ENCODE data around the gene NXN. TPM values are rescaled to one million over a fixed set of nuclear protein-coding genes. Genes with fewer than 3 reads are reported as not detected.

Gene NXN
- polyA plus RNA-seq, 1 experiment = 88.8 TPM

- Histone ChIP-seq H3K36me3 (ENCODE audit: control insufficient read depth, insufficient read depth, low read length) (peaks cover 2% of the 10 kb centered on the region; the same call in 1 of the 2 replicates), H3K27me3 (ENCODE audit: control insufficient read depth, insufficient read depth, low read length) (no peaks in the 10 kb centered on the region), H3K4me3 (ENCODE audit: low read depth, low read length) (no peak overlapping the region)
- no peak for DNase-seq (ENCODE audit: low read depth)
- ChIA-PET POLR2A (no interaction called here), CTCF (no interaction called here)
- TF ChIP-seq, protein P1, sequence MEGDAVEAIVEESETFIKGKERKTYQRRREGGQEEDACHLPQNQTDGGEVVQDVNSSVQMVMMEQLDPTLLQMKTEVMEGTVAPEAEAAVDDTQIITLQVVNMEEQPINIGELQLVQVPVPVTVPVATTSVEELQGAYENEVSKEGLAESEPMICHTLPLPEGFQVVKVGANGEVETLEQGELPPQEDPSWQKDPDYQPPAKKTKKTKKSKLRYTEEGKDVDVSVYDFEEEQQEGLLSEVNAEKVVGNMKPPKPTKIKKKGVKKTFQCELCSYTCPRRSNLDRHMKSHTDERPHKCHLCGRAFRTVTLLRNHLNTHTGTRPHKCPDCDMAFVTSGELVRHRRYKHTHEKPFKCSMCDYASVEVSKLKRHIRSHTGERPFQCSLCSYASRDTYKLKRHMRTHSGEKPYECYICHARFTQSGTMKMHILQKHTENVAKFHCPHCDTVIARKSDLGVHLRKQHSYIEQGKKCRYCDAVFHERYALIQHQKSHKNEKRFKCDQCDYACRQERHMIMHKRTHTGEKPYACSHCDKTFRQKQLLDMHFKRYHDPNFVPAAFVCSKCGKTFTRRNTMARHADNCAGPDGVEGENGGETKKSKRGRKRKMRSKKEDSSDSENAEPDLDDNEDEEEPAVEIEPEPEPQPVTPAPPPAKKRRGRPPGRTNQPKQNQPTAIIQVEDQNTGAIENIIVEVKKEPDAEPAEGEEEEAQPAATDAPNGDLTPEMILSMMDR (IDR thresholded peaks at IDR 0.05; ENCODE audit: insufficient read depth, low read depth, low read length) = no peak
Measured at GRCh38 chr17:866568-867103, 112.9 kb downstream of the NXN start.

DNA sequence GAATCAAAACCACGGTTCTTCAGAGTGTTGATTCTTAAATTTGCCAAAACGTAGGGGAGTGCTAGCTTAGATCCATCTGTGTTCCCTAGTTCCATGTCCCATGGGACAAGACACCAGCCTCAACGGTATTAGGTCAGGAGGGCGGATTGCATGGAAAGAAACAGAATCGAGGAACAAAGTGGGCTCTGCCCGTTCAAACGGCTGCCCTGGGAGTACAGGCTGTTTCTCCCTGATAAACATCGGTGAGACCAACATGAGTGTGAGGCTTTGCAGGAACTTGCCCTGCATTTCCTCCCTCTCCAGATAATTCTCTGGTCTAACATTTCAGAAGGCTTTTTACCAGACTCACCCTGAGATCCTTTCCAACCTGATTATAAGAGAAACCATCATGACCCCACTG lies 115.3 kb downstream of the NXN start:
- CTCF ChIA-PET = no interaction called here
- no peaks in the 10 kb centered on the region for H3K27me3 ChIP-seq (ENCODE audit: control insufficient read depth, insufficient read depth, low read length)

DNA sequence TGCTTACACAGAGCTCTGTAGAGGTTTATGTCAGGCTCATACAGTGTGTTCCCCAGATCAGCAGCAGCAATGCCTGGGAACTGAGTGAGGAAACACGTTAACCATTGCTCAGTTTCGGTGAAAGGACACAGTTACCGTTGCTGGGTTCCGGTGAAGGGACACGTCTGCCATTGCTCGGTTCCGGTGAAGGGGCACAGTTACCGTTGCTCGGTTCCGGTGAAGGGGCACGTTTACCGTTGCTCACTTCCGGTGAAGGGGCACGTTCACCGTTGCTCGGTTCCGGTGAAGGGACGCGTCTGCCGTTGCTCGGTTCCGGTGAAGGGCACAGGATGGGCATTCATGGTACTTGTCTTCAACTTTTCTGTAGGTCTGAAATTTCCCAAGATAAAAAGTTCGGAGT lies 115.7 kb downstream of the NXN start:
- ChIA-PET POLR2A (no interaction called here), CTCF (no interaction called here)
- Histone ChIP-seq H3K27me3 (ENCODE audit: control insufficient read depth, insufficient read depth, low read length) (no peaks in the 10 kb centered on the region), H3K4me3 (ENCODE audit: low read depth, low read length) (no peak overlapping the region), H3K36me3 (ENCODE audit: control insufficient read depth, insufficient read depth, low read length) (peaks cover 2% of the 10 kb centered on the region; the same call in 1 of the 2 replicates)
- TF ChIP-seq, protein P1 (IDR thresholded peaks at IDR 0.05; ENCODE audit: insufficient read depth, low read depth, low read length) = no peak
- DNase-seq (ENCODE audit: low read depth) = no peak

More for the DNA sequence above, 115.3 kb downstream of the NXN start:
- no peak for DNase-seq (ENCODE audit: low read depth)
- POLR2A ChIA-PET = no interaction called here
- TF ChIP-seq, protein P1 (IDR thresholded peaks at IDR 0.05; ENCODE audit: insufficient read depth, low read depth, low read length) = no peak
- Histone ChIP-seq H3K4me3 (ENCODE audit: low read depth, low read length) (no peak overlapping the region), H3K36me3 (ENCODE audit: control insufficient read depth, insufficient read depth, low read length) (peaks cover 2% of the 10 kb centered on the region; the same call in 1 of the 2 replicates)

- ChIA-PET CTCF (interaction anchor here (0.6 to 2.0 kb wide), 2 partner anchors 11 to 52 kb away, joined by 4 to 7 read pairs; no protein-coding TSS in a partner anchor), POLR2A (no interaction called here)
- Histone ChIP-seq H3K4me3 (ENCODE audit: low read depth, low read length) (no peak overlapping the region), H3K27me3 (ENCODE audit: control insufficient read depth, insufficient read depth, low read length) (no peaks in the 10 kb centered on the region), H3K36me3 (ENCODE audit: control insufficient read depth, insufficient read depth, low read length) (peaks cover 2% of the 10 kb centered on the region; the same call in 1 of the 2 replicates)
- TF ChIP-seq, protein P1 (IDR thresholded peaks at IDR 0.05; ENCODE audit: insufficient read depth, low read depth, low read length) = no peak
- no peak for DNase-seq (ENCODE audit: low read depth)
Measured at GRCh38 chr17:862582-862981, 117.0 kb downstream of the NXN start.

DNA sequence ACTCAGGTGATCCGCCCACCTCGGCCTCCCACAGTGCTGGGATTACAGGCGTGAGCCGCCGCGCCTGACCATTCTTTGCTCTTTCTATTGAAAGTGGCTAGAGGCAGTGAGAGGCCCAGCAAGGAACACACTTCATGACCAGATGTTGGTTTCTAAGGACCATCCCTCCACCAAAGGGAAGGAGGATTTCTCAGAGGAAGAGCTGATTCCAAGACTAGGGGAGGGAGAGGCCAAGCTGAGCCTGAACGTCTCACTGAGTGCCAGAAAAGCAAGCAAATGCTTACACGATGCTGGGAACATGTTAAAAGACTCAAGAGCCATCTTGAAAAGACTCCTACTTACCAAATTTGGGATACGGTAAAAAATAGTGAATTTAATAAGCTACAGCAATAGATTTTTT lies 118.2 kb downstream of the NXN start:
- DNase-seq (ENCODE audit: low read depth) = no peak
- Histone ChIP-seq H3K36me3 (ENCODE audit: control insufficient read depth, insufficient read depth, low read length) (peaks cover 2% of the 10 kb centered on the region; the same call in 1 of the 2 replicates), H3K27me3 (ENCODE audit: control insufficient read depth, insufficient read depth, low read length) (no peaks in the 10 kb centered on the region), H3K4me3 (ENCODE audit: low read depth, low read length) (no peak overlapping the region)
- TF ChIP-seq, protein P1 (IDR thresholded peaks at IDR 0.05; ENCODE audit: insufficient read depth, low read depth, low read length) = no peak
- ChIA-PET POLR2A (no interaction called here), CTCF (interaction anchor here (1.1 to 2.0 kb wide), 2 partner anchors 10 to 112 kb away, joined by 5 to 7 read pairs; no protein-coding TSS in a partner anchor)
